ENCODE results near the gene WDR93. TPM values are rescaled to one million over a fixed set of nuclear protein-coding genes. Genes with fewer than 3 reads are reported as not detected.

The WDR93 gene
- total RNA-seq, 4 donors from 2014 or later: 1.5 TPM; not detected in 3

DNA sequence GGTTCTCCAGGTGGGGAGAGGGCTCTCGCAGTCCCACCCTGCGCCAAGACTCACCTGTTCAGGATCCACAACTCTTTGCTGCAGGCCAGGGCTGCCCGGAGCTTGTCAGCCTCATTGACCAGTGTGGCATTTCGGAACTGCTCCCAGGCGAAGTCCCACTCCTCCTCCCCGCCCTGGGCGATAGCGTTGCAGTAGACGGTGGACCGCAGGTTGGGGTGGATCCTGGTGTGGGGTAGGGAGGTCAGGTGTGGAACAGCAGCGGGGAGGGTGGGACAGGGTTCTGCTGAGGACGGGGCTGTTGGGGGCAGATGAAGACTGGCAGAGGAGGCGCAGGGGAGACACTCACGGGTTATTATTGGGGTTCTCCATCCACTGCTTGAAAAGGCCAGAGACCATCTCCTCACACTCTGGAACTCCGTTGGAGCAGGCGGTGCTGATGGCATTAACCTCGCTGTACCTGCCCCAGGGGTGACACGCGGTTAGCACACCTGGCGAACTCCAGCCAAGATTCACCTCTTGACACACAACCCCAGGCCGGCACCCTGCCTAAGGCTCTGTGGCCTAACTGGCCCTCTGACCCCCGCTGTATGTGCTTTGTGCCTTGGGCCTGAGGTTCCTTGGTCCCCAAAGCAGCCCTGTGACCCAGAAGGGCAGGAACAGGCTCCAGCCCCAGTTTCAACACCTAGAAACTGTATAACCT is 101.6 kb downstream of the WDR93 start:
- Histone ChIP-seq H3K36me3 (no peaks in the 10 kb centered on the region), H3K4me3 (no peak overlapping the region), H3K4me1 (no peaks in the 10 kb centered on the region), H3K9me3 (no peaks in the 10 kb centered on the region), H3K27ac (no peak overlapping the region), H3K27me3 (no peaks in the 10 kb centered on the region)
- intact Hi-C loops (cut with DNase I; ENCODE audit: low total_unique reads): no loop called here
- DNase-seq: no peak
- TF ChIP-seq CTCF (IDR thresholded peaks at IDR 0.05) (no peak), POLR2A (IDR thresholded peaks at IDR 0.05) (no peak)

Small RNA genes lying within 50 kb of the gene (small RNA-seq; reads per million reads assigned to genes)
- gene RNU6-132P: not detected

Other genes starting within 250 kb of the WDR93 start
- 1 to 10 TPM in 1 of 4 donors, under 1 TPM in 2, not detected in 1; 0.14 to 2.9 (median 0.58) TPM for gene RHCG, start 194.2 kb upstream of the WDR93 start, total RNA-seq
- 1 to 10 TPM in 1 of 4 donors, under 1 TPM in 1, not detected in 2; under 0.01 to 3.7 TPM for gene TICRR, start 115.3 kb upstream of the WDR93 start, total RNA-seq
- gene KIF7, start 35.3 kb upstream of the WDR93 start, total RNA-seq: 10 to 100 TPM in 2 of 4 donors, 1 to 10 TPM in 2; 2.0 to 17.3 (median 11.3) TPM
- gene PLIN1, start 11.4 kb upstream of the WDR93 start, total RNA-seq: 1 to 10 TPM in 1 of 4 donors, under 1 TPM in 2, not detected in 1; 0.26 to 1.3 (median 0.48) TPM
- 10 to 100 TPM in 2 of 4 donors, 1 to 10 TPM in 2; 1.5 to 16.2 (median 8.7) TPM for gene PEX11A, start 57 bp upstream of the WDR93 start, total RNA-seq
- 1 to 10 TPM in 3 of 4 donors, not detected in 1; 1.0 to 6.5 (median 2.7) TPM for gene MESP1, start 60.4 kb downstream of the WDR93 start, total RNA-seq
- gene MESP2, start 85.5 kb downstream of the WDR93 start, total RNA-seq: under 1 TPM in 1 of 4 donors, not detected in 3; 0.21 TPM
- gene ANPEP, start 124.0 kb downstream of the WDR93 start, total RNA-seq: 1 to 10 TPM in 3 of 4 donors, under 1 TPM in 1; 0.88 to 5.9 (median 2.2) TPM
- gene AP3S2, start 203.2 kb downstream of the WDR93 start, total RNA-seq: 10 to 100 TPM; 17.4 to 70.6 (median 35.9) TPM
- gene ARPIN, start 222.1 kb downstream of the WDR93 start, total RNA-seq: 10 to 100 TPM in 3 of 4 donors, 1 to 10 TPM in 1; 8.2 to 32.8 (median 20.7) TPM

Data from uterus (tissue), 4 donors.